Activated CD8-positive, alpha-beta memory T cell treated with anti-CD3 and anti-CD28 coated beads, Interleukin-2, amount 50 U/mL, for 24 hours (primary cell): Measurements from ENCODE around the gene SLCO4A1.
"Not testable (repeated sequence)": the region's sequence is repeated elsewhere in the genome, so short reads cannot be mapped to it uniquely, and the experiment has no call there.

Experiments
- DNase-seq: peaks from one replicate; pipeline ENCODE4 v3.0.0-alpha.2; 2020; ENCODE audit errors: extremely low read depth

SLCO4A1 gene

DNA sequence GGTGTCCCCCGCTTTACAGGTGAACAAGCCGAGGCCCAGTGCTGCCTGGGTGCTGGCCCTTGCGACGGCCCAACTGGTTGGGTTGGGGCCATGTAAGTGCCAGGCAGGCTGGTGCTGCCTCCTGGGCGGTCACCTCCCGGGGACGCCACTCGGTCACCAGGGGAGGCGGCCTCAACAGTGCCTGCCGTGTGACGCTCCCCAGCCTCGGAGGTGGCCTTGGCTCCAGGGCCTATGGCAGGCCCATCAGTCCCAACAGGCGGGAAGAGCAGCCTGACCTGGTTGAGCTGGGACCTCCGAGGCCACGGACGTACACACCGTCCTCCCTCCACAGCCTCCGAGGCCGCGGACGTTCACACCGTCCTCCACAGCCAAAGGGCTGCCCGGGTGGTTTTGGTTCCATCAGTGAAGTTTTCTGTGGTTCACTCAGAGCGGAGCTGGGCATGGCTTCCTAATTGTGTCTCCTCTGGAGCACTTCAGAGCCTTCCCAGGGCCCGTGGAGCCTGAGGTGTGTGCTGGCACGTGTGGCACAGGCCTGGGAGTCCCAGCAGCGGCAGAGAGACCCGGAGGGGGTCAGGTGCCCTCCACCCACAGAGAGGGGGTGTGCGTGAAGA, 19.3 kb upstream of the SLCO4A1 start:
- DNase-seq: no peak

DNA sequence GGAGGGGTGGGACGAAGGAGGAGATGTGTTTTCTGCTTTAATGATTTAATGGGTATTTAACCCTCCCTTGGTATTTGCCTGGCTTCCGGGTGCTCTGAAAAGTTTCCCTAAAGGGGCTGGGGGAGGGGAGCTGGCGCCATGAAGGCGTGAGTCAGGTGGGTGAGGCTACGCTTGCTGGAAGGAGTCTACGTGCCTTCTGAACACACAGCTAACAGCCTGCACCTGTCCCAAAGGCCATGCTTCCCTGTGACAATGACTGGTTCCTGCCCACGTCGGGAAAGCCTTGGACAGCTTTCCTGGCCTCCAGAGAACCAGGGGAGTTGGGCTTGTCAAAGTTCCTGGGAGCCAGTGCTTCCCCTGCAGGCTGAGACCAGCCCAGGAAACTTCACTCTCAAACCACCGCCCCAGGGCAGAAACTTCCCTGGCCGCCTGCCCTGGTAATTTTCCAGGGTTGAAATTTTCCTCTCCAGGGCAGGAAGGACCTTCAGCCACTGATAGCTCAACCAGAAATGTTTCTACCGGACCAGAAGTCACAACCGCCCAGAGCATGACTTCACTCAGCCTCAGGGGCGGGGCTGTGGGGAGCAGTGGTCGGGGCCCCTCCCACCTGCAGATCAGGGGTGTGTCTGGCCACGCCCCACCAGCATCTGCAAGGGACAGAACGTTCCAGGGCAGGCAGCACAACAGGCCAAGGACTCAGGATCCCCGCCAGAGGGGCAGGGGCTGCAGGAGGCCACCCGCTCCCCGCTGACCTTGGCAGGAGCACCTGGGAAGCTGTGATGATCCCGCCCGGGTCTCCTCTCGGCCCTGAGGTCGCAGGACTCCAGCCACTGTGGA, 18.6 kb upstream of the SLCO4A1 start:
- no peak for DNase-seq

GRCh38 chr20:62624325-62624690, 18.0 kb upstream of the SLCO4A1 start:
- DNase-seq: no peak

DNA sequence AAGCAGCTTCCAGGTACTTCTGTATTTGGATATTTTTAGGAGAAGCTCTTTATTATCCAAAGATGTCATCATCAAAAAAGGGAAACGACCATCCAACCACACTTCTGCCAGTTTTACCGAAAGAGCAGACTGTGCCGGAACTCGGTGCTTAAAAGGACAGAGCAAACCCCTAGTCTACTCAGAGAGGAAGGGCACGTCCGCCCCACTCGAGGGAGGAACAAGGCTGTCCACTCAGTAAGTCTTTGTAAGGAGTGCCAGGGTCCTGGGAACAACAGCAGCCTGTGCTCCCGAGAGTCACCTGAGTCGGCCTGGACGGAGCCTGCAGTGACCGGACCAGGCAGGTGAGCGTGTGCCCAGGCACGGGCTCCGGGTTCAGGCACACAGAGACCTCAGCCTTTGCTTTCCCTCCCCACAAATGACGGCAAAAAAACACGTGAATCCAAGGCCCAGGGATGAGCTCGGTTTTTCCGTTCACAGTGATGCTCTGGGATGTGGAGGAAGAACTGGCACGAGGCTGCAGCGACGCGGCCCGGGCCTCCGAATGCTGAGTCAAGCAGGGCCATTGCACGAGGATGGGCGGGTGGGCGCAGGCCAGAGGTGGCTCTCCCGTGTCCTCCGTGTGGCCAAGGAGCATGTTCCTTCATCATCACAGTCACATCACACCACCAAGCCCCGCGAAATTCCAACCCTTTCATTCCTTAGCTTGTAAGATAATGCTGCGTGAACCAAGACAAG, 17.4 kb upstream of the SLCO4A1 start:
- no peak for DNase-seq

- DNase-seq: no peak
Observed at GRCh38 chr20:62625516-62625915, 16.8 kb upstream of the SLCO4A1 start.

DNA sequence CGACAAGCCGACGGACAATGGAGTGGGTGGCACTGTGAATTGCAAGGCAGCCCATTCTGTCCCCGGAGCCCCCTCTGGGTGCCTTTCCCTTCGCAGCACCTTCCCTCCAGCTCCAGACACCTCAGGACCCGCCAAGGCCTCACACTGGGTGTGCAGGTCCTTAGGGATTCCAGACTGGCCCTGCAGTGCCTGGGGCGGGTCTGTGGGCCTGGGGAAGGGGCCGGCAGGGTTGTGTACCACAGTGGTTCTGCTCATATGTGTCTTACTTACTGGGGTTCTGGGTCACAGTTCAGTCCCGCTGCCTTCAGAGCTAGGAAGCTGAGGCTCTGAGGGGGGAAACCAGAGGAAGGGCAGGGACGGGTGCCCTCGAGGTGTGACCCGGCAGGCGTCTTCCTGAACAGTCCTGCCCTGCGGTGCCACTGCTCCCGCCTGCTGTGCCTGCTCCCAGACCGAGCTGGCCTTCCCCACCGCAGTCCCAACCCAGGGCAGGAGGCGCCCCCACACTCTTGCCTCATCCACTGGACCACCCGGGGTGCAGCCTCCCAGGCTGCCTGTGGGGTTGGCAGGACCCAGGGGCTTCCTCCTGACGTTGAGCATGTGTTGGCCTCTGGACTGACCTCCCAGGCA, 16.3 kb upstream of the SLCO4A1 start:
- no peak for DNase-seq

DNA sequence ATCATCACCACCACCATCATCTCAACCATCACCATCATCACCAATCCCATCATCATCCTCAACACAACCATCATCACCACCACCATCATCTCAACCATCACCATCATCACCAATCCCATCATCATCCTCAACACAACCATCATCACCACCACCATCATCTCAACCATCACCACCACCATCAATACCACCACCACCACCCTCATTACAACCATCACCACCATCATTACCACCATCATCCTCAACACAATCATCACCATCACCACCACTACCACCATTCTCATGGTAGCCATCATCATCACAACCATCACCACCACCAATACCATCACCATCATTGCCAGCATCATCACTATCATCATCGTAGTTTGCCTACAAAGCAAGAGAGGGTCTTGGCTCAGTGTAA, 14.9 kb upstream of the SLCO4A1 start:
- not testable (repeated sequence) for DNase-seq

DNA sequence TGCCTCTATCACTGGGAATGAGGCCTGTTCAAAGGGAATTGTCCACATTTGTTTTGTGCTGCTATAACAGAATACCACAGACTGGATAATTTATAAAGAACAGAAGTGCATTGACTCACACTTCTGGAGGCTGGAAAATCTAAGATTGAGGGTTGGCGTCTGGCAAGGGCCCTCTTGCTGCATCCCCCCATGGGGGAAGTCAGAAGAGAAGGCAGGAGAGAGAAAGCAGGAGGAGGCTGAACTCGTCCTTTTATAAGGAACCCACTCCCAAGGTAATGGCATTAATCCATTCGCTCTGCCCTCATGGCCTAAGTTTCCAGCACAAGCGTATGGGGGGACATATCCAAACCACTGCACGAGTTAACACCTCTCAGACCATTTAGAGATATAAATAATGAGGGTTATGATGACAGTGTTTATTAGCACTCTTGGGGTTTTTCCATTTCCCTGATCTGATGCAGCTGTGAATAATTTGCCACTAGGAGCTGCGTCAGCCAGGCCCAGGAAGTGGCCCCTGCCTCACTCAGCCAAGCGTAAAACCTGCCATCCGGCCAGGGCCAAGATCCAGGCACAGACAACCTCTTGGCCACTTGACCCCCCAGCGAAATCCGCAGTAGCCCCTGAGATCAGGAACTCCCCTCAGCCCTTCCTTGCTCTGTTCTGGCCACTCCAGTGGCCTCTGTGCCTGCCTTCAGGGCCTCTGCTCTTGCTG, 14.2 kb upstream of the SLCO4A1 start:
- no peak for DNase-seq

- DNase-seq: no peak
Observed at GRCh38 chr20:62628691-62629090, 13.6 kb upstream of the SLCO4A1 start.

DNA sequence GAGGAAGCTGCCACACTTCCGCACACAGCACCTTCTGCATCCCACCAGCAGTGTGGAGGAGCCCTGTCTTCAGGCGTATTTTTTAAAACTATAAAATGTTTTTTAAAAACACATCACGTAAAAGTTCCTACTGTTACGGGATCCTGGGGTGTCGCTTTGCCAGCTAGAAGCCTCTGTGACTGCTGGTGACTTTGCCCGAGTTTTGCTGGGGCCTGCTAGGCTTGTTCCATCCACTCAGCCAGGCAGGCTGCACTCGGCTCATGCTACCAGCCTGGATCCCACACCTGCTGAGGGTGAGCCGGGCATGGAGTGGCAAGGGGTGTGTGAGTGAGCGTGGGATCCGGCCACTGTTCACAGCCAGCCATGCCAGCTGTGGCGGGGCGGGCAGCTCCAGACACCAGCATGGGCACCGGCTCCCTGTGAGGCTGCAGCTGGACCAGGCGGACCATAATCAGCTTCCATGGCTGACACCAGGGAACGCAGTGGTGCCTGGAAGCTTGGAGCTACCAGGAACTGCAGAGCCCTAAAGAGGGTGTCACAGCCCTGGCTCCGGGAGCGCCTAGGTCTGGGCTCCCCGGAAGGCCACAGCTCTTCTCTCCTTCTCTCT, 12.3 kb upstream of the SLCO4A1 start:
- no peak for DNase-seq

- no peak for DNase-seq
Observed at GRCh38 chr20:62631336-62632308, 10.7 kb upstream of the SLCO4A1 start.

GRCh38 chr20:62632575-62633090, 9.7 kb upstream of the SLCO4A1 start:
- DNase-seq: no peak

- DNase-seq: no peak
Observed at GRCh38 chr20:62633598-62634329, 8.5 kb upstream of the SLCO4A1 start.

DNA sequence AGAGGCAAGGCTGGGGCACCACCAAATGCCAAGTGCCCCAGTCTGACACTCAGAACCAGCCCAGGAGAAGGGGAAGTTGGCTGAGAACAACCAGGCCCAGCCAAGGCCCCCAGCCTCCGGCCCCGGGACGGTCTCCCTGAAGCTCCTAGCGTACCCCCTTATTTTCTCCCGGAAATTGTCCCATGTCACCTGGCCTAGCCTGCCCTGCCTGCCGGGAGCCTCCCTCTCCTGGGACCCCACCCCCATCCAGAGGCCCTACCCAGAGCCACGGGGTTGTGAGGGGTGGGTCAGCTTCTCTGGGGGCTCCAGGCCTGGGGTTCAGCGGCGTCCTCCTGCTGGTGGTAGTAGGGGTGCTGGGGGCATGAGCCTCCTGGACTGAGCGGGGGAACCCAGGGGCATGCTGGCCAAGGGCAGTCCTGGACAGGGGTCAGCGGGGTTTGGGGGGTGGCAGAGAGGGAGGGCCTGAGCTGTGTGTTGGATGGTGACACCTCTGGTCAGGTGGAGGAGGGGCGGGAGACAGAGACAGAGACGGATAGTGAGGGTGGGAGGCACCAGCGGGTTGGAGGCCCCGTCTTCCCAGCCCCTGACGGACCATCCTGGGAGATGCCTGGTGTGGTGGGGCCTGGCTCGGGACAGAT, 7.9 kb upstream of the SLCO4A1 start:
- DNase-seq: no peak

GRCh38 chr20:62635232-62635631, 7.1 kb upstream of the SLCO4A1 start:
- DNase-seq: no peak

DNA sequence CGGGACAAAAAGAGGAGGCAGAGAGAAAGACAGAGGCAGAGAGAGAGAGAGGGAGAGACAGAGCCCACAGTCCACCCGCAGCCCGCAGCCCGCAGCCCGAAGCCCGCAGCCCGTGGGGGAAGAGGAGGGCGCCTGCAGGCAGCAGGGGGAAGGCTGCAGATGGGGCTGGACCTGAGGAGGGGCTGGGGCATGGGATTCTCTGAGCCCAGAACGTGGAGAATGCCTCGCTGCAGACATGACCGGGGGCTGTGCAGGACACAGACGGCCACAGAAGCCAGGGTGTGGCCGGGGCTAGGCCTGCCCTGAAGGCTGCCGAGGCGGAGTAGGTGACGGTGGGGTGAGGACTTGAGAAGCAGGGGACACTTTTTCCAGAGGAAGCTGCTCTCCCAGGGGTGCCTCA, 6.5 kb upstream of the SLCO4A1 start:
- no peak for DNase-seq

- no peak for DNase-seq
Observed at GRCh38 chr20:62636446-62636845, 5.9 kb upstream of the SLCO4A1 start.

GRCh38 chr20:62637110-62637509, 5.2 kb upstream of the SLCO4A1 start:
- no peak for DNase-seq
